KOPT-K1 (cell line): ENCODE results near the gene NOL3.

ENCODE experiments used
- H3K27ac ChIP-seq: fragments of 200-600 bp; sonication (generic); 2 replicates; pipeline ENCODE4 v1.5.1; 2016; ENCODE audit warnings: antibody characterized with exemption, mild to moderate bottlenecking, low read depth, low read length; ENCODE audit not compliant: poor library complexity, severe bottlenecking
- H3K36me3 ChIP-seq: fragments of 200-600 bp; sonication (generic); 2 replicates; pipeline ENCODE4 v1.5.1; 2017; ENCODE audit warnings: antibody characterized with exemption, mild to moderate bottlenecking, low read length, moderate library complexity; ENCODE audit not compliant: insufficient read depth
- H3K9me3 ChIP-seq: fragments of 200-600 bp; sonication (generic); 2 replicates; pipeline ENCODE4 v1.5.1; 2017; ENCODE audit warnings: antibody characterized with exemption, low read length, mild to moderate bottlenecking; ENCODE audit not compliant: insufficient read depth, poor library complexity, severe bottlenecking

Gene NOL3

DNA sequence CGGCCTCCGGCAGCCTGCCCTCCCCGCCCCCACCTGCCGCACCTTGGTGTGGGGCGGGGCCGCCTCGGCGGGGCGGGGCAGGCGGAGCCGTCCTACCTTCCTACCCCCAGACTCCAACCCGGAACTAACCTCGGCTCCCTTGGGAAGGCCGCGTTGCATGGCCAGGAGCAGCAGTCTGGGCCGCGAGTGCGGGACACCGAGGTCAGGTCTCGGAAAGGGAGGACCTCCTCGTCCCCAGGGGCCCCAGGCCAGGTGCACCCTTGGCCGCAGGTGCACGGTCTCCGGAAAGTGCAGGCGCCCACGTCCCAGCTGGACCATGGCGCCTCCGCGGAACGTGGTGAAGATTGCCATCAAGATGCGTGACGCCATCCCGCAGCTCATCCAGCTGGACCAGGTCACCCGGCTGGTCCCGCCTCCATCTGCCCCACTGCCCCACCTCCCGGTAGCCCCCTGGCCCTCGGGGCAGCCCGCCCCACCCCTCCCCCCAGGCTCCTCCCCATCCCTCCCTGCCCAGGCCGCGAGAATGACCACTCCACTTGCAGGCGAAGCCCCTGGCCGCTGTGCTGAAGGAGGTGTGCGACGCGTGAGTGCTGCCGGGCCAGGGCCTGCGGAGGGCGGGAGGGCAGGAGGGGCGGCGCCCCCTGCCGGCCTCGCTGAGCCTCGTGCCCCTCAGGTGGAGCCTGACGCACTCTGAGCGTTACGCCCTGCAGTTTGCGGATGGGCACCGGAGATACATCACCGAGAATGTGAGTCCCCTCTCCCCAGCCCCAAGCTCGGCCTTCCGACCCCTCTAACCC lies 28.9 kb downstream of the NOL3 start, which contains the start of gene ELMO3:
Gene ELMO3, plus strand, starts transcription at position 121 of the 797 bp plus-strand sequence. Its CDS starts 196 bp downstream, at position 317.
- H3K9me3 ChIP-seq = no peaks in the 10 kb centered on the region
- H3K27ac ChIP-seq = no peak within 1 kb of the TSS
- peaks cover 99% of the 10 kb centered on the region for H3K36me3 ChIP-seq

DNA sequence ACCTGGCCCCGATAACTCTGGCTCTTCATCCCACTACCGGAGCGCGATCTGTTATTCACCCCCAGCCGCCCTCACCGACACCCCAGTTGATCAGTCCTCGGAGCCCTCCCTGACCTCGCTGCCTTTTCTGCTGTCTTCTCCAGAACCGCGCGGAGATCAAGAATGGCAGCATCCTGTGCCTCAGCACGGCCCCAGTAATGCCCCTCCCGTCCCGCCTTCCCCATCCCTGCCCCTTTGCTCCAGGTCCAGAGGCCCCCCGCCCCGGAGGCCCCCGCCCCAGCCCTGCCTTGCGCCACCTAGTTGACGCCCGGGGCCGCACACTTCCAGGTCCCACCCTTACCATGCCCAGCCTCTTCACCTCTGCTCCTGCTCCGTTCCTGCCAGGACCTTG lies 29.5 kb downstream of the NOL3 start:
- H3K36me3 ChIP-seq = peaks cover 97% of the 10 kb centered on the region

DNA sequence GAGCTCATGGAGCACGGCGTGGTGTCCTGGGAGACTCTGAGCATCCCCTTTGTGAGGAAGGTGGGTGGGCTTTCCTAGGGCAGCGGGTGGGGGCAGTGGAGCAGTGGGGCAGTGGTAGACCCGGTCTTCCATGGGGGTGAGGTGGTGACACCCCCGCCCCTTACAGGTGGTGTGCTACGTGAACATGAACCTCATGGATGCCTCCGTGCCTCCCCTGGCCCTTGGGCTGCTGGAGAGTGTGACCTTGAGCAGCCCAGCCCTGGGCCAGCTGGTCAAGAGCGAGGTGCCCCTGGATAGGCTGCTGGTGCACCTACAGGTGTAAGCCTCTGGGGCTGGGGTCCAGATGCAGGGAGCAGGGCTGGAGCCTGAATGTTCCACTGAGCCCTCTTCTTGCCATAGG lies 30.2 kb downstream of the NOL3 start:
- H3K36me3 ChIP-seq = peaks cover 90% of the 10 kb centered on the region
- H3K9me3 ChIP-seq = no peaks in the 10 kb centered on the region
- H3K27ac ChIP-seq = no peak overlapping the region

More for the DNA sequence above, 29.5 kb downstream of the NOL3 start:
- H3K27ac ChIP-seq = no peak overlapping the region
- H3K9me3 ChIP-seq = no peaks in the 10 kb centered on the region

DNA sequence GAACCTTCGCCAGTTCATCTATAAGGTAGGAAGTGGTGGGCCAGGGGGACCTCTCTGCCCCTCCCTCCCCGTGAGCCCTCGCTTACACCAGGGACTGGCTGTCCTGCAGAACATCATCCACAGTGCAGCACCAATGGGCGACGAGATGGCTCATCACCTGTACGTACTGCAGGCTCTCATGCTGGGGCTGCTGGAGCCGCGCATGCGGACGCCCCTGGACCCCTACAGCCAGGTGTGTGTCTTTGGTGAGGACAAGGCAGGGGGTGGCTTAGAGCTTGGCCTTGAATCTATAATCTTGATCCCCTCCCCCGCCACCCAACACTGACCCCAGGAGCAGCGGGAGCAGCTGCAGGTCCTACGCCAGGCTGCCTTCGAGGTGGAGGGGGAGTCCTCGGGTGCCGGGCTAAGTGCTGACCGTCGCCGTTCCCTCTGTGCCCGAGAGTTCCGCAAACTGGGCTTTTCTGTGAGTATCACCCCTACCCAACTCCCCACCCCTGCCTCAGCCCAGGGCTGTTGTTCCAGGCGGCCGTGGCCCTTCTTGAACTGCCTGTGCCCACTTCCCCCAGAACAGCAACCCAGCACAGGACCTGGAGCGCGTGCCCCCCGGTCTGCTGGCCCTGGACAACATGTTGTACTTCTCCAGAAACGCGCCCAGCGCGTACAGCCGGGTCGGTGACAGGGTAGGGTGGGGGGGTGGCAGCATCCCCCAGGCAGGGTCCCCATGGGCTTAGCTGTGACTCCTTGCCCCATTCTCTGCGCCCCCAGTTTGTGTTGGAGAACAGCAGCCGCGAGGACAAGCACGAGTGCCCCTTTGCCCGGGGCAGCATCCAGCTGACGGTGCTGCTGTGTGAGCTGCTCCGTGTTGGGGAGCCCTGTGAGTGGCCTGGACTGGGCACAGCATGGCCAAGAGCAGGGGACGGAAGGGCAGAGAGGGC lies 31.3 kb downstream of the NOL3 start:
- H3K36me3 ChIP-seq = peaks cover 89% of the 10 kb centered on the region
- H3K27ac ChIP-seq = no peak overlapping the region
- no peaks in the 10 kb centered on the region for H3K9me3 ChIP-seq

DNA sequence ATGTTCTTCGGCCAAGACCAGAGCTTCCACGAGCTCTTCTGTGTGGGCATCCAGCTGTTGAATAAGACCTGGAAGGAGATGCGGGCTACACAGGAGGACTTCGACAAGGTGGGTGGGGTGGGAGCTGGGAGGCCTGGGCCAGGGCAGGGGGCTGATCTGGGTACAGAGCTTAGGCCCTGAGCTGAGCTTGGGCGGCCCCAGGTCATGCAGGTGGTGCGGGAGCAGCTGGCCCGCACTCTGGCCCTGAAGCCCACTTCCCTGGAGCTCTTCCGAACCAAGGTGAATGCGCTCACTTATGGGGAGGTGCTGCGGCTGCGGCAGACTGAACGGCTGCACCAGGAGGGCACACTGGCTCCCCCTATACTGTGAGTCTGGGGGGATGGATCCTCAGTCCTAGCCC lies 32.1 kb downstream of the NOL3 start:
- no peaks in the 10 kb centered on the region for H3K9me3 ChIP-seq
- no peak overlapping the region for H3K27ac ChIP-seq
- peaks cover 83% of the 10 kb centered on the region for H3K36me3 ChIP-seq

DNA sequence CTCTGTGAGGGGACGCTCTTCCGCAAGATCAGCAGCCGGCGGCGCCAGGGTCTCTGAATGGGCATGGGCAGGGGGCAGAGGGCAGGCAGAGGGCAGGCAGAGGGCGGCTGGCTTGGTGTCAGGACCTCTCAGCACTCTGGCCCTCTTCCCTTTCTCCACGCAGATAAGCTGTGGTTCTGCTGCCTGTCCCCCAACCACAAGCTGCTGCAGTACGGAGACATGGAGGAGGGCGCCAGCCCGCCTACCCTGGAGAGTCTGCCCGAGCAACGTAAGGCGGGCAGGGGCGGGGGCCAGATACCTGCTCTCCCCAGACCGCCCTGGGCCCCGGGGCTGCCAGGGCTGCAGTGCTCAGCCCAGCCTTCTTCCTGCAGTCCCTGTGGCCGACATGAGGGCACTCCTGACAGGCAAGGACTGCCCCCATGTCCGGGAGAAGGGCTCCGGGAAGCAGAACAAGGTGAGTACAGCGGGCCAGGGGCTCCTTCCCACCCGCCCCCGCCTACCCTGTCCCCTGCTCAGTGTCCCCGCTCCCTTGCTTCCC lies 32.7 kb downstream of the NOL3 start:
- no peaks in the 10 kb centered on the region for H3K9me3 ChIP-seq
- H3K36me3 ChIP-seq = peaks cover 77% of the 10 kb centered on the region

DNA sequence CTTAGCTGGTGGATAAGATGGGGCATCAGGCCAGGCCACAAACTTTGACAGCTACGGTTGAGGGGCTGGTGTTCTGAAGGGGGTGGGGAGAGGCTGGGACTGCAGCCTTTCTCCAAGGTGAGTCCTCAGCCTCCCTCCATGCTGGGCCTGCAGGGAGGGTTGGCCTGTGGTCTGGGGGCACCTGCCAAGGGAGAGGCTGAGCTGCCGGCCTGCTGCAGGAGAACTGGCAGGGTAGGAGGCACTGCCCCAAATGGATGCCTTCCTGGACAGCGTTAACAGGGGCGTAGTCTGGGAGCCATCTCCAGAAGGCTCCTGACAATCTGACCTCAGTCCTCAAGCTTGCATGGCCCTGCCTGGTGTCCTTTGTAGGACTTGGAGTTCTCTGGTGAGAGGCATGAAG lies 33.7 kb downstream of the NOL3 start:
- H3K36me3 ChIP-seq = peaks cover 67% of the 10 kb centered on the region
- H3K9me3 ChIP-seq = no peaks in the 10 kb centered on the region
- H3K27ac ChIP-seq = no peak overlapping the region

More for the DNA sequence above, 32.7 kb downstream of the NOL3 start:
- H3K27ac ChIP-seq = no peak overlapping the region

DNA sequence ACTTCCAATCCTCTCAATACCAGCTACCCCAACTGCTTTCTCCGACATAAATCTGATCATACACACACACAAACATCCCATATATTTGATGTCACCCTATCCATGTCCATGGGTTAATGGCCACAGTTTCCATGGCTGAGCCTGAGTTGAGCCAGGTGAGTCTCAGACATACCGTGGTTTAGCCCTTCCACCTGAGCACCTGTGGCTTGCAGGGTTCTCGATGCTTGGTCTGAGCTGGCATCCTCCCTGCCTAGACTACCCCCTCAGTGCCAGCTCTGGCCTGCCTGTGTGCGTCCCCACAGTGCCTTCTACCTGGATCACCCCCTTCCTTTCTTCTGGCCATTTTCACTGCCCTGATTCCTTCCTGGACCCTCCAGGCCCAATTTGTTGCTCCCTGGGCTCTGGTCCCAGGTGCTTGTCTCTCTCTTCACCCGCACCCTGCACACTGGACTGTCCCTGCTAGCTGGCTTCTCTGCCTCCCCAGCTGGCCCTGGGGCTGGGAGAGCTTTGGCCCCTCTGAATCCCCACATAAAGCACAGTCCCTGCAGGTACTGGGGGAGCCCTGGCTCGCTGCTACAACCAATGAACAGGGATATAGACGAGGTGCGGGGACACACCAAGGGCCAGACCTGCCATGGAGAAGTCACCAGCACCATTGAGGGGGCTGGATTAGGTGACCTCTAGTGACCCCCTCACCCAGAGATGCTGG lies 35.9 kb downstream of the NOL3 start:
- H3K36me3 ChIP-seq = peaks cover 46% of the 10 kb centered on the region
- no peaks in the 10 kb centered on the region for H3K9me3 ChIP-seq
- no peak overlapping the region for H3K27ac ChIP-seq

DNA sequence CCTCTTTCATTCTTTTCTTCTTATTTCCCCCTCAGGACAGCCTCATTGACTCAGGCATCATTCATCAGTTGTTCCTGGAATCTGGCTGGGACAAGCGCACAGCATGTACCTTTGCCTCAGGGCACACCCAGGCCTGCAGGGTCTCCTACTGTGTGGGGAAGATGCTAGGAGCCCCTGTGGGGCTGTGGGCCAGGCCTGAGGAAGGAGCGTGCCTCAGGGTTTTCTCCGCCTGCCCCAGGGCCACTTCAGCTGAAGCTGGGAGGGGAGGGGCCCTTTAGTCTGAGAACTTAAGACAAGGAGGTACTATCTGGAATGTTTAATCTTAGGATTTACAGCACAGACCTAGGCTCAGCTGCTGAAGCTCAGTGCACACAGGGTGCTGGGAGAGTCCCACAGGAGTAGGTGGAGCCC lies 36.5 kb downstream of the NOL3 start:
- H3K9me3 ChIP-seq = no peaks in the 10 kb centered on the region
- no peak overlapping the region for H3K27ac ChIP-seq
- H3K36me3 ChIP-seq = peaks cover 40% of the 10 kb centered on the region

DNA sequence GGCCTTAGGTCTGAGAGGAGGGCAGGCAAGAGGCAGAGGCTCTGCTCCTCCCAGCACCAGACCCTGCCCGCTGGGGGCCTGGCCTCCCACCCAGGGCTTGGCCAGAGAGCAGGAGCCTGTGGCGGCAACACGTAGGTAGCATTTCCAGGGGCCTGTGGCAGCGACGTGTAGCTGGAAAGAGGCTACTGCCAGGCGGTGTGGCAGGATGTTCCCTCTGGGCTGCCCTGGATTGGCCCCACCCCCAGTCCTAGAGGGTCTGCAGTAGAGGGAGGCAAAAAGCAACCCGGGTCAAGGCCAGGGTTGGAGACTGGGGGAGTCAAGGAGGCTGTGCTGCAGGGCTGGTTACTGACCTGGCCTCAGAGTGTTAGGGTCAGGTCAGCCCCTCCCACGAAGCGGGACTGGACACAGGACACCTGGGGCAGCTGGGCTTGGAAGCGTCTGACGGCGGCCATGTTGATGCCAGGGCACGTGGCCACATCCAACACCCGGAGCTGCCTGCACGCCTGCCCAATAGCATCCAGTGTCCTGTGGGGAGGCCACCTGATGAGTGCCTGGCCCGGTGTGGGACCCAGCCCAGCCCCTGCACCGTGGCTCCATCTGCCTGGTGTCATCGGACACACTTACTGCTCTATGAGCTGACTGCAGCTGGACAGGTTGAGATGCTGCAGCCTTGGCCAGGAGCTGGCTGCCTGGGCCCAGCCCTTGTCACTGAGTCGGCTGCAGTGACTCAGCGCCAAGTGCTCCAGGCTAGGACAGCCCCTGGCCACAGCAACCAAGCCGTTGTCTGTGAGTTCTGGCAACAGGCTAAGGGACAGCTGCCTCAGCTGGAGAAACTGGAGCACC lies 37.1 kb downstream of the NOL3 start:
- peaks cover 34% of the 10 kb centered on the region for H3K36me3 ChIP-seq
- no peak overlapping the region for H3K27ac ChIP-seq
- H3K9me3 ChIP-seq = no peaks in the 10 kb centered on the region

DNA sequence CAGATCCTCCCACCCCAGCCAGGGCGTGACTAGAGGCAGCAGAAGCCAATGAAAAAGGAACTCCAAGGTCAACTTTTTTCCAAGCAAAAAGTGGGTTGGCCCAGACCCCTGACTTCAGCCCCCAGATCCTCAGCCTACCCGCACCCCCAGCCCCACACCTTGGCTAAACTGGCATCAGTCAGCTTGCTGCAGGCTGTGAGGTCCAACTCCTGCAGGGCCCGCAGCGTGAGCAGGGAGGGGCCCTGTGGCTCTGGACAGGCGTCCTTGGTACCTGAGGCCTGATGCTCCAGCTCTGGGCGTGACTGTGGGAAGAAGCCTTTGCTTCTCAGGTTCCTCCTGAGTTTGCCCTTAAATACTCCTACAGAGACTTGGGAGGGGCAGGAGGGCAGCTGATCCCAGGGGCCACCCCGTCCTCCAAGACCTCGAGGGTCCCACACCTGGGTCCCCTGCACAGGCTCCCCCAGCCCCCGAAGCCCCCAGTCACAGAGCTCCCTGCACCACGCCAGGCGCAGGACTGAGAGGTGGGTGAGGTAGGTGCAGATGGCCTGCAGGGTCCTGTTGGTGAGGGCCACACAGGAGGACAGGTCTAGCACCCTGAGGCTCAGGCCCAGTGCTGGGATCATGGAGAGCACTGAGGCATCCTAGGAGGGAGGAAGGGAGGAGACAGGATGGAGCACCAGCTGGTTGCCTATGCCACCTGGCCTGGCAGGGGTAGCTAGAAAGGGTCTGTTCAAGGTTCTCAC lies 38.0 kb downstream of the NOL3 start:
- Histone ChIP-seq H3K27ac (no peak overlapping the region), H3K9me3 (no peaks in the 10 kb centered on the region), H3K36me3 (peaks cover 26% of the 10 kb centered on the region)

DNA sequence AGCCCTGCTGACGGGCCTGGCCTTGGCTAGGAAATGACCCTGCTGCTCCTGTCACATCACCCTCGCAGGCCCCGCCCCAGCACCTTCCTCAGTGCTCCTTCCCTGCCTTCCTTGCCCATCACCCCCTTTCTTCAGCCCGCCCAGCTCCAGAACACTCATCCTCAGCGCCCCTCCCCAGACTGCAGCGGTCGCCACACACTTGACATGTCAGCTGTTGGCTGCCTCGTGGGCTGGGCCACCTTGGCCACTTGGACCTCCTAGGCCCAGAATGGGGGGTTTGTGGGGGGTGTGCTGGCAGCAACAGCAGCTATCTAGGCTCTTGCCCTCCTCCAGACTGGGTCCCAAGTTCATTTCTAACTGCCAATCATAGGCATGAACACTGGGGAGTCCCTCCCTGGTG lies 39.2 kb downstream of the NOL3 start:
- Histone ChIP-seq H3K36me3 (peaks cover 13% of the 10 kb centered on the region; the same call in 1 of the 2 replicates), H3K9me3 (no peaks in the 10 kb centered on the region), H3K27ac (no peak overlapping the region)

DNA sequence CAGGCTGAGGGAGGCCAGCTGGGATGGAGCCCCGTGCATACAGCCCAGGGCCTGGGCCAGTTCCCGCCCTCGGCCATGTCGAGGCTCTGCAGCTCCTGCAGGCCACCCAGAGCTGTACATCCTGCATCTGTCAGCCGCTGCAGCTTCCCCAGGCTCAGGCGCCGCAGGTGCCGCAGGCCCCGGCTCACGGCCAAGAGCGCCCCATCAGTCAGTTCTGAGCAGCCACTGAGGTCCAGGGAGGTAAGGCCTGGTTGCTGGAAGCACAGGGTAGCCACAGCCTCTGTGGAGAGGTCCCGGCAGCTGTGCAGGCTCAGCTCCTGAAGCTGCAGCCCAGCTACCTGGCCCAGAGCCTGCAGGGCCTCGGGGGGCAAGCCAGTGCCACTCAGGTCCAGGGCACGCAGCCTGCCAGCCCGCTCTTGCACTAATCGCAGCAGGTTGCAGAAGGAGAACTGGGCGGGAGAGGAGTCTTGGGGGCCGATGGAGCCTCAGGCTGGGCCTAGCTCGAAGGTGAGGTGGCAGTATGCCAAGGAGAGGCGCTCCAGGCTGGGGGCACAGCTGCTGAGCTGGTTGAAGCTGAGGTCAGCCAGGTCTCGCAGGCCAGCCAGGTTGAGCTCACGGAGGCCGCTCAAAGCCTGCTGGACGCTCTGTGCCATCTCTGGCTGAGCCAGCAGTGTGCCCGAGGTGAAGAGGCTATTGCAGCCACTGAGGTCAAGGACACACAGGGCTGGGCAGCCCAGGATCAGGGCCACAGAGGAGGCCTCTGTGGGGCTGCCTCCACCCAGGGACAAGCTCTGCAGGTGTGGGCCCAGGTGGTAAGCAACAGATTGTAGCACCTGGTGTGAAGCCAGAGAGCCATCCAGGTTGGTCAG lies 40.0 kb downstream of the NOL3 start:
- Histone ChIP-seq H3K27ac (no peak overlapping the region), H3K36me3 (0 out of 2 replicates have a peak, but pooled peaks cover 13% of the 10 kb centered on the region), H3K9me3 (no peaks in the 10 kb centered on the region)
